DOHH2 (cell line): ENCODE data around the gene CAPZA3.

Source experiments
- EZH2phosphoT487 ChIP-seq: fragments of 200-600 bp; sonication (generic); IDR thresholded peaks from 2 replicates; pipeline ENCODE4 v1.6.1; 2017; ENCODE audit warnings: borderline replicate concordance, mild to moderate bottlenecking, antibody characterized with exemption, low read length, moderate library complexity, mixed read lengths
- TF ChIP-seq, protein P1 (sequence below): fragments of 200-600 bp; sonication (generic); IDR thresholded peaks from one replicate; pipeline ENCODE4 v1.5.1; 2014; ENCODE audit warnings: antibody characterized with exemption, mild to moderate bottlenecking, low read depth, low read length; ENCODE audit not compliant: poor library complexity, severe bottlenecking

DNA sequence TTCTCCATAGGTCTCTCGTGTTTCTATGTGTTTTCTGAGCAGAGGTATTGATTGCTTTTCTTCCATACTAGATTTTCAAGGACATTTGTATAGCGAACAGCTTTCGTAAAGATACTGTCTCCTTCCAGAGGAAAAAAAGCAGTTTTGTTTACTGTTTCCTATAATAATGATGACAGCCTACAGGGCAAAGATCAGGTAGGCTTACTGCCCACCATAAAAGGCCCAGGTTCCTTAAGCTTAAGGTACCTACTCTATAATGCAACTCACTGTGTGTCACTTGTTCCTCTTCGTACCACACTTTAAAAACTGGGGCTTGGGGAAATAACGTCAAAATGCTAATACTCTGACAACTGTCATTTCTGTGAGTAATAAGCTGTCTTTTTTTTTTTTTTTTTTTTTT lies 6.8 kb upstream of the CAPZA3 start:
- TF ChIP-seq, protein P1, sequence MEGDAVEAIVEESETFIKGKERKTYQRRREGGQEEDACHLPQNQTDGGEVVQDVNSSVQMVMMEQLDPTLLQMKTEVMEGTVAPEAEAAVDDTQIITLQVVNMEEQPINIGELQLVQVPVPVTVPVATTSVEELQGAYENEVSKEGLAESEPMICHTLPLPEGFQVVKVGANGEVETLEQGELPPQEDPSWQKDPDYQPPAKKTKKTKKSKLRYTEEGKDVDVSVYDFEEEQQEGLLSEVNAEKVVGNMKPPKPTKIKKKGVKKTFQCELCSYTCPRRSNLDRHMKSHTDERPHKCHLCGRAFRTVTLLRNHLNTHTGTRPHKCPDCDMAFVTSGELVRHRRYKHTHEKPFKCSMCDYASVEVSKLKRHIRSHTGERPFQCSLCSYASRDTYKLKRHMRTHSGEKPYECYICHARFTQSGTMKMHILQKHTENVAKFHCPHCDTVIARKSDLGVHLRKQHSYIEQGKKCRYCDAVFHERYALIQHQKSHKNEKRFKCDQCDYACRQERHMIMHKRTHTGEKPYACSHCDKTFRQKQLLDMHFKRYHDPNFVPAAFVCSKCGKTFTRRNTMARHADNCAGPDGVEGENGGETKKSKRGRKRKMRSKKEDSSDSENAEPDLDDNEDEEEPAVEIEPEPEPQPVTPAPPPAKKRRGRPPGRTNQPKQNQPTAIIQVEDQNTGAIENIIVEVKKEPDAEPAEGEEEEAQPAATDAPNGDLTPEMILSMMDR = no peak
- TF ChIP-seq EZH2phosphoT487 = no peak
